Measurements from ENCODE around the gene ANKS1B.

ANKS1B gene

DNA sequence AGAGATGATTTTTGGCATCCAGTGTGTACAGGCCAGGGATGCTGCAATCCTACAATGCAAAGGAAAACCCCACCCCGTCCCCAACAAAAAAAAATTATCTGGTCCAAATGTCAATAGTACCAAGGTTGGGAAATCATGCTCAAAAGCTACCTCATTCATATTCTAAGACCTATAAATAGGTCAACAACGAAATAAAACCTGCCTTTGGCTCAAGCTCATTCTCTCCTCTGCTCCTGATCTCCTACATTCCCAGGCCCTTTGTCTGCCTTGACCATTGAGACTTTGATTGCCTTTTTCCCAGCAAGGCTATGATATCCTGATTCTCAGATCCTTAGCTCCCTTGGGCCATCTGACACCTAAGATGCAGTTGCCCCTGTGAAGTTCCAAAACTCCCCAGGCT is 30.0 kb downstream of the ANKS1B start:
- DNase-seq (ENCODE audit: low spot score): no peak
- in situ Hi-C loops (cut with MboI; ENCODE audit: low sequenced_read_pairs, unreplicated experiment): no loop called here
- TF ChIP-seq, protein P1, sequence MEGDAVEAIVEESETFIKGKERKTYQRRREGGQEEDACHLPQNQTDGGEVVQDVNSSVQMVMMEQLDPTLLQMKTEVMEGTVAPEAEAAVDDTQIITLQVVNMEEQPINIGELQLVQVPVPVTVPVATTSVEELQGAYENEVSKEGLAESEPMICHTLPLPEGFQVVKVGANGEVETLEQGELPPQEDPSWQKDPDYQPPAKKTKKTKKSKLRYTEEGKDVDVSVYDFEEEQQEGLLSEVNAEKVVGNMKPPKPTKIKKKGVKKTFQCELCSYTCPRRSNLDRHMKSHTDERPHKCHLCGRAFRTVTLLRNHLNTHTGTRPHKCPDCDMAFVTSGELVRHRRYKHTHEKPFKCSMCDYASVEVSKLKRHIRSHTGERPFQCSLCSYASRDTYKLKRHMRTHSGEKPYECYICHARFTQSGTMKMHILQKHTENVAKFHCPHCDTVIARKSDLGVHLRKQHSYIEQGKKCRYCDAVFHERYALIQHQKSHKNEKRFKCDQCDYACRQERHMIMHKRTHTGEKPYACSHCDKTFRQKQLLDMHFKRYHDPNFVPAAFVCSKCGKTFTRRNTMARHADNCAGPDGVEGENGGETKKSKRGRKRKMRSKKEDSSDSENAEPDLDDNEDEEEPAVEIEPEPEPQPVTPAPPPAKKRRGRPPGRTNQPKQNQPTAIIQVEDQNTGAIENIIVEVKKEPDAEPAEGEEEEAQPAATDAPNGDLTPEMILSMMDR (IDR thresholded peaks at IDR 0.05; ENCODE audit: borderline replicate concordance, control extremely low read depth, extremely low read depth, insufficient read depth, missing control alignments): no peak

DNA sequence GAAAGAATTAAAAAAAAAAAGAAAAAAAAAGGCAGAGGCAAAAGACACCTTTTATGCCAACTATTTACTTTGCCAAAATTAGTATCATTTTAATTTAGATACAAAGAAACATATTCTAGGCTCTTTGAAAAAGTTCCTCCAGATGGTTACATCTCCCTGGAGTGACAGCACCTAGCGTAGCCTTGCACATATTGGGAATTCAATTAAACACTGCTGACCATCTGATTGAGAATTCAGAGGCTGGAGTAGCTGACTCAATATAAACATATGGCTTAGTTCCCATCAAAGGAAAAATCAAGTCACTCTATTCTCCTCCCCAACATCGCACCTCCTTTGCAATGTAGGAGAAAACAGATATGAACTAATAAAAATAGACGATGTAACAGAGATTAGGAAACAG is 36.4 kb downstream of the ANKS1B start:
- in situ Hi-C loops (cut with MboI; ENCODE audit: low sequenced_read_pairs, unreplicated experiment): no loop called here
- no peak for DNase-seq (ENCODE audit: low spot score)
- TF ChIP-seq, protein P1 (IDR thresholded peaks at IDR 0.05; ENCODE audit: borderline replicate concordance, control extremely low read depth, extremely low read depth, insufficient read depth, missing control alignments): no peak

DNA sequence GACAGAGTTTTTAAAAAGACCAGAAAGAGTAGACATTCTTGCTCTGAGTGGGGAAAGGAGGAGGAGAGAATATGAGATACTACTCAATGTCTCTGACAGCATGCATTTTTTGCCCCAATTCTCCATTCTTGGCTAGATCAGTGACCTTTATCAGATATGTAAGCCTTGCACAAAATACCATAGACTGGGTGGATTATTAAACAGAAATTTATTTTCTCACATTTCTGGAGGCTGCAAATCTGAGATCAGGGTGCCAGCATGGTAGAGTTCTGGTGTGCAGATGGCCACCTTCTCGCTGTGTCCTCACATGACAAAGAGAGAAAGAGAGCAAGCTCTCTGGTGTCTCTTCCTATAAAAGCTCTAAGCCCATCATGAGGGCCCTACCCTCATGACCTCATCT is 38.6 kb downstream of the ANKS1B start:
- in situ Hi-C loops (cut with MboI; ENCODE audit: low sequenced_read_pairs, unreplicated experiment): no loop called here
- DNase-seq (ENCODE audit: low spot score): no peak
- TF ChIP-seq, protein P1 (IDR thresholded peaks at IDR 0.05; ENCODE audit: borderline replicate concordance, control extremely low read depth, extremely low read depth, insufficient read depth, missing control alignments): no peak

DNA sequence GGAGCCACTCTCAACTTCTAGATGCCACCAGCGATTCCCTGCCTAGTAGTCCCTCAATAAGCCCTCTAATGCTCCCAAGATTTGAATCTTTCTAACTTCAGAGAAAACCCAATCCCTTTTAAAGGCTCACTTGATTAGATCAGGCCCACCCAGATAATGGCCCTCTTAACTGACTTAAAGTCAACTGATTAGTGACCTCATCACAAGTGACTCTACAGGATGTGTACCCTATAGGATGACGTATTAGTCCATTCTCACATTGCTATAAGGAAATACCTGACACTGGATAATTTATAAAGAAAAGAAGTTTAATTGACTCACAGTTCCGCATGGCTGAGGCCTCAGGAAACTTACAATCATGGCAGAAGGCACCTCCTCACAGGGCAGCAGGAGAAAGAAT is 49.1 kb downstream of the ANKS1B start:
- no peak for DNase-seq (ENCODE audit: low spot score)
- in situ Hi-C loops (cut with MboI; ENCODE audit: low sequenced_read_pairs, unreplicated experiment): no loop called here
- TF ChIP-seq, protein P1 (IDR thresholded peaks at IDR 0.05; ENCODE audit: borderline replicate concordance, control extremely low read depth, extremely low read depth, insufficient read depth, missing control alignments): no peak

DNA sequence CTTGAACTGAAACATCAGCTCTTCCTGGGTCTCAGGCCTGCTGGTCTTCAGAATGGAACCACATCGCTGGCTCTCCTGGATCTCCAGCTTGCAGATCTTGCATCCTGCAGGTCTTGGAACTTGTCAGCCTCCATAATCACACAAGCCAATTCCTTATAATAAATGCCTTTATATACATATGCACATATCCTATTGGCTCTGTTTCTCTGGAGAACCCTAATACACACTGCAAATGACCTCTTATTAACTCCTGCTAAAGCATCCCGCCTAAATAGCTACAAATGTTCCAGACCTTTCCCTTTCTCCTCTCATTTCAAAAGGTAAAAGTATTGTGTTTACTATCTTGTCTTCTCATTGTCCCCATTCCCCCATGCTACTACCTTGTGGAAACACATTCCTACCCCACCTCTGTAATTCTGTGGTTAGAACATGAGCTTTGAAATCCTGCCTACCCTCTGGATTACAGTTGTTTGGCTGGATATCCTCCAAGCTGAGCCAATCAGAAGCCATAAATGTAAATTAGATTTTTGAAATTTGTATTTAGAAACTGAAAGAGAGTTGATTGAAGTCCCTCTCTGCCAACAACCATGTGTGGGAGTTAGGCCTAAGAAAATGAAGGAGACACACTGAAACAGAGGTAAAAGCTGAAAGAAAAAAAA is 58.1 kb downstream of the ANKS1B start:
- no peak for DNase-seq (ENCODE audit: low spot score)
- TF ChIP-seq, protein P1 (IDR thresholded peaks at IDR 0.05; ENCODE audit: borderline replicate concordance, control extremely low read depth, extremely low read depth, insufficient read depth, missing control alignments): no peak
- in situ Hi-C loops (cut with MboI; ENCODE audit: low sequenced_read_pairs, unreplicated experiment): no loop called here

DNA sequence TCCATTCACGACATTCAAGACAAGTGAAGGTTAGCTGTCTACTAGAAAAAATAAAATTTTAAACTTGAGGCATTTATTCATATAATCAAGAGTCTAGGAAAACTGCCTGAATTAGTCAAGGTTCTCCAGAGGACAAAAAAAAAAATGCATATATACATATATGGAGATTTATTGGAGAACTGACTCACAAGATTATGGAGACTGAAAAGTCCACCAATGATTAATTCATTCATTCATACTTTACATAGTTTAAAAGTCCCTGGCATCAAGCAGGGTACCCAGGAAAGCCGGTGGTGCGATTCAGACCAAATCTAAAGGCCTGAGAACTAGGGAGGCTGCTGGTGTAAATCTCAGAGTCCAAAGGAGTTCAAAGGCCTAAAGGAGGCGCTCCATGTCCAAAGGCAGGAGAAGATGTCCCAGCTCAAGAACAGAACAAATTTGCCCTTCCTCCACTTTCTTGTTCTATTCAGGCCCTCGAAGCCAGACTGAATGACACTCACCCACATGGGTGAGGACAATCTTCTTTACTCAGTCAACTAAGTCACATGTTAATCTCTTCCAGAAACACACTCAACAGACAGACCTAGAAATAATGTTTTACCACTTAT is 64.3 kb downstream of the ANKS1B start:
- TF ChIP-seq, protein P1 (IDR thresholded peaks at IDR 0.05; ENCODE audit: borderline replicate concordance, control extremely low read depth, extremely low read depth, insufficient read depth, missing control alignments): no peak
- in situ Hi-C loops (cut with MboI; ENCODE audit: low sequenced_read_pairs, unreplicated experiment): no loop called here
- DNase-seq (ENCODE audit: low spot score): no peak

Measured in GM13976 (cell line).